ENCODE data around the gene LYRM7. TPM values are rescaled to one million over a fixed set of nuclear protein-coding genes. Genes with fewer than 3 reads are reported as not detected.

LYRM7 gene
- total RNA-seq, 1 donor from 2014 or later, result 3.9 TPM

- Histone ChIP-seq H3K4me1 (peaks cover 10% of the 10 kb centered on the region), H3K9me3 (no peaks in the 10 kb centered on the region), H3K36me3 (peaks cover 0 to 28% of the 10 kb centered on the region in 2 donors), H3K27ac (no peak overlapping the region), H3K4me3 (no peak overlapping the region), H3K27me3 (no peaks in the 10 kb centered on the region)
- no peak for DNase-seq (ENCODE audit: extremely low spot score in 2 of 2)
- TF ChIP-seq CTCF (IDR thresholded peaks at IDR 0.05) (no peak), POLR2AphosphoS5 (IDR thresholded peaks at IDR 0.05; ENCODE audit: insufficient read depth in 1 of 2, low read depth in 1 of 2) (no peak), POLR2A (IDR thresholded peaks at IDR 0.05) (no peak)
- intact Hi-C loops (cut with DNase I), result no loop called here
These were observed 14.4 kb upstream of the LYRM7 start for GRCh38 chr5:131156385-131156784.

GRCh38 chr5:131156957-131157356, 13.8 kb upstream of the LYRM7 start:
- Histone ChIP-seq H3K4me1 (peaks cover 10% of the 10 kb centered on the region), H3K27me3 (no peaks in the 10 kb centered on the region), H3K9me3 (no peaks in the 10 kb centered on the region), H3K4me3 (no peak overlapping the region), H3K36me3 (peaks cover 0 to 34% of the 10 kb centered on the region in 2 donors), H3K27ac (no peak overlapping the region)
- intact Hi-C loops (cut with DNase I), result no loop called here
- TF ChIP-seq CTCF (IDR thresholded peaks at IDR 0.05) (no peak), POLR2A (IDR thresholded peaks at IDR 0.05) (no peak), POLR2AphosphoS5 (IDR thresholded peaks at IDR 0.05; ENCODE audit: insufficient read depth in 1 of 2, low read depth in 1 of 2) (no peak)
- no peak for DNase-seq (ENCODE audit: extremely low spot score in 2 of 2)

GRCh38 chr5:131160134-131160533, 10.6 kb upstream of the LYRM7 start:
- Histone ChIP-seq H3K9me3 (no peaks in the 10 kb centered on the region), H3K36me3 (peaks cover 0 to 41% of the 10 kb centered on the region in 2 donors), H3K4me3 (no peak overlapping the region), H3K27me3 (no peaks in the 10 kb centered on the region), H3K4me1 (peaks cover 25% of the 10 kb centered on the region), H3K27ac (no peak overlapping the region)
- DNase-seq (ENCODE audit: extremely low spot score in 2 of 2), result no peak
- intact Hi-C loops (cut with DNase I), result loop anchor here (10.0 kb wide), 1 partner anchor 105 kb away; the partner anchor contains the start of gene CDC42SE2
- TF ChIP-seq POLR2A (IDR thresholded peaks at IDR 0.05) (no peak), POLR2AphosphoS5 (IDR thresholded peaks at IDR 0.05; ENCODE audit: insufficient read depth in 1 of 2, low read depth in 1 of 2) (no peak), CTCF (IDR thresholded peaks at IDR 0.05) (no peak)

- intact Hi-C loops (cut with DNase I), result loop anchor here (10.0 kb wide), 1 partner anchor 101 kb away; the partner anchor contains the start of gene CDC42SE2
- Histone ChIP-seq H3K36me3 (peaks cover 0 to 34% of the 10 kb centered on the region in 2 donors), H3K9me3 (no peaks in the 10 kb centered on the region), H3K4me3 (peak overlapping the region in 1 of 2 donors; percentile 76), H3K4me1 (peaks cover 32% of the 10 kb centered on the region), H3K27ac (peak overlapping the region; percentile 95), H3K27me3 (no peaks in the 10 kb centered on the region)
- TF ChIP-seq POLR2AphosphoS5 (IDR thresholded peaks at IDR 0.05; ENCODE audit: insufficient read depth in 1 of 2, low read depth in 1 of 2) (peak in 1 of 2 donors; percentile 5), POLR2A (IDR thresholded peaks at IDR 0.05) (no peak), CTCF (IDR thresholded peaks at IDR 0.05) (no peak)
- DNase-seq (ENCODE audit: extremely low spot score in 2 of 2), result no peak
These were observed 7.2 kb upstream of the LYRM7 start for GRCh38 chr5:131163276-131164119.
